HepG2 (cell line): ENCODE data around the gene ATP1B2. TPM values are rescaled to one million over a fixed set of nuclear protein-coding genes. Genes with fewer than 3 reads are reported as not detected.

ENCODE experiments used
- CEBPB ChIP-seq: IDR thresholded peaks from 2 replicates; pipeline ENCODE4 v1.6.1; 2011; ENCODE audit warnings: low read depth, low read length, improper control_type of control experiment, borderline replicate concordance
- CENPX ChIP-seq: sonication (generic); formaldehyde crosslinking; IDR thresholded peaks from 2 replicates; pipeline ENCODE4 v1.9.0; 2021; ENCODE audit warnings: mild to moderate bottlenecking, missing genetic modification reagents, moderate library complexity
- EHMT2 ChIP-seq: fragments of 200-600 bp; sonication (generic); IDR thresholded peaks from 2 replicates; pipeline ENCODE4 v1.7.0; 2017; ENCODE audit warnings: antibody characterized with exemption, low read depth, low read length, borderline replicate concordance
- FOXA3 ChIP-seq: IDR thresholded peaks from 2 replicates; pipeline ENCODE4 v1.6.1; 2016; ENCODE audit warnings: missing genetic modification reagents, missing compliant biosample characterization
- PCBP2 ChIP-seq: fragments of 200-400 bp; formaldehyde crosslinking; optimal IDR thresholded peaks from 2 replicates; pipeline ENCODE3; 2018; ENCODE audit warnings: low read length, low read depth; ENCODE audit not compliant: poor library complexity, severe bottlenecking
- POLR2G ChIP-seq: fragments of 200-400 bp; formaldehyde crosslinking; IDR thresholded peaks from 2 replicates; pipeline ENCODE4 v1.6.1; 2018; ENCODE audit warnings: mild to moderate bottlenecking, low read depth, low read length, moderate library complexity
- SP4 ChIP-seq: sonication (generic); formaldehyde crosslinking; IDR thresholded peaks from 2 replicates; pipeline ENCODE4 v1.8.1; 2023; ENCODE audit warnings: mild to moderate bottlenecking, missing genetic modification reagents
- THYN1 ChIP-seq: sonication (generic); formaldehyde crosslinking; IDR thresholded peaks from 2 replicates; pipeline ENCODE4 v1.8.1; 2023; ENCODE audit warnings: low read depth, mild to moderate bottlenecking, moderate library complexity, missing genetic modification reagents, borderline replicate concordance
- WIZ ChIP-seq: sonication (generic); formaldehyde crosslinking; IDR thresholded peaks from 2 replicates; pipeline ENCODE4 v1.5.1; 2020; ENCODE audit warnings: mild to moderate bottlenecking, missing genetic modification reagents
- ZNF430 ChIP-seq: sonication (generic); formaldehyde crosslinking; IDR thresholded peaks from 2 replicates; pipeline ENCODE4 v1.9.0; 2021; ENCODE audit warnings: mild to moderate bottlenecking, missing genetic modification reagents
- ZNF550 ChIP-seq: sonication (generic); formaldehyde crosslinking; IDR thresholded peaks from 2 replicates; pipeline ENCODE4 v1.4.0; 2020; ENCODE audit warnings: mild to moderate bottlenecking, missing genetic modification reagents, borderline replicate concordance
- ZNF878 ChIP-seq: sonication (generic); formaldehyde crosslinking; IDR thresholded peaks from 2 replicates; pipeline ENCODE4 v1.8.1; 2023; ENCODE audit warnings: mild to moderate bottlenecking, missing genetic modification reagents, moderate library complexity
- polyA plus RNA-seq, 8 experiments: library from polyadenylated mRNA; depleted of rRNA in 3 of 8; stranded (reverse) in 7 of 8; unstranded in 1 of 8; fragments of >200 nt; fragmentation: Illumina TruSeq in 4 of 8; extraction: Trizol in 4 of 8; gene quantifications; 2 replicates each; pipeline versions ENCODE4 v1.2.1 to v1.2.3, GENCODE V29; 2011 to 2016; ENCODE audit warnings: low read depth in 4 of 8, missing spikeins in 1 of 8, mixed read lengths in 1 of 8; ENCODE audit not compliant: insufficient read depth in 1 of 8
- total RNA-seq, 5 experiments: library from RNA; depleted of rRNA; stranded (reverse); fragments of >200 nt; fragmentation: Illumina TruSeq; extraction: Trizol; gene quantifications; 2 replicates each; pipeline ENCODE4 v1.2.3, GENCODE V29; 2016; ENCODE audit warnings: low read depth in 1 of 5
- TF ChIP-seq, protein P1 (sequence below): IDR thresholded peaks from 2 replicates; pipeline ENCODE4 v1.6.1; 2016; ENCODE audit warnings: control low read depth
- TF ChIP-seq, protein P2 (sequence below): sonication (generic); formaldehyde crosslinking; IDR thresholded peaks from 2 replicates; pipeline ENCODE4 v1.8.1; 2022; ENCODE audit warnings: low read depth, mild to moderate bottlenecking, missing genetic modification reagents
- TF ChIP-seq, protein P3 (sequence below): sonication (generic); formaldehyde crosslinking; conservative IDR thresholded peaks from 2 replicates; pipeline ENCODE4 v1.4.0; 2020; ENCODE audit warnings: missing genetic modification reagents
- TF ChIP-seq, protein P4 (sequence below): sonication (generic); formaldehyde crosslinking; IDR thresholded peaks from 2 replicates; pipeline ENCODE4 v1.5.0; 2020; ENCODE audit warnings: missing genetic modification reagents
- TF ChIP-seq, protein P5 (sequence below): IDR thresholded peaks from 2 replicates; pipeline ENCODE4 v1.6.1; 2016
- TF ChIP-seq, protein P6 (sequence below): sonication (generic); formaldehyde crosslinking; IDR thresholded peaks from 2 replicates; pipeline ENCODE4 v1.8.1; 2023; ENCODE audit warnings: mild to moderate bottlenecking, moderate library complexity, missing genetic modification reagents
- TF ChIP-seq, protein P7 (sequence below): sonication (generic); formaldehyde crosslinking; IDR thresholded peaks from 2 replicates; pipeline ENCODE4 v1.5.0; 2020; ENCODE audit warnings: missing genetic modification reagents, mild to moderate bottlenecking, borderline replicate concordance

ATP1B2 gene
- total and polyA plus RNA-seq, 2 of the 13 experiments (the other 11 are each of a cell fraction or from before 2014, with no cell fraction given) = not detected

DNA sequence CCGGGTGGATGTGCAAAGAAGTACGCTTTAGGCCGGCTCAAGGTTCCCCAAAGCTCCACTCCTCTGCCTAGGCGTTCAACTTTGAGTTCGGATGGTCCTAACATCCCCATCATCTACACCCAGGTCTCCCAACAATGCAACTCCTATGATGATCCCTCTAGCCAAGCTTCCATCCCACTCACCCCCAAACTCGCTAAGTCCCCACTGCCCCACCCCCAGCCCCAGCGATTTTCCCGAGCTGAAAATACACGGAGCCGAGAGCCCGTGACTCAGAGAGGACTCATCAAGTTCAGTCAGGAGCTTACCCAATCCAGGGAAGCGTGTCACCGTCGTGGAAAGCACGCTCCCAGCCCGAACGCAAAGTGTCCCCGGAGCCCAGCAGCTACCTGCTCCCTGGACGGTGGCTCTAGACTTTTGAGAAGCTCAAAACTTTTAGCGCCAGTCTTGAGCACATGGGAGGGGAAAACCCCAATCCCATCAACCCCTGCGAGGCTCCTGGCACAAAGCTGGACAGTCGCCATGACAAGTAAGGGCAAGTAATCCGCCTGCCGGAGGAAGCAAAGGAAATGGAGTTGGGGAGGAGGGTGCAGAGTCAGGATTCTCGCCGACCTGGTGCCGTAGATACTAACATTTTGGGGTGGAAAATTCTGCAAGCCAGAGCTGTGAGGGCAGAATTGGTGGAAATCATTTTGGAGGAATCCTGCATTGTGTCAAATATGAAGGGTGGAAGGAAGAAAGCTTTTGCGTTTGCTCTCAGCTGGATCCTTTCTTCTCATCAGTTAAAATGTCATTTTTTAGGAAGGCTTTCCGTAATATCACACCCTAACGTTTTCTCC is 36.6 kb downstream of the ATP1B2 start, which contains the start of gene TP53 (continued):
- TF ChIP-seq ZNF878 (CRISPR knock-in tag) (peak; percentile 63; the same call in 1 of the 2 replicates), CENPX (no peak), EHMT2 (no peak), SP4 (no peak), POLR2G (peak; percentile 96), FOXA3 (CRISPR knock-in tag) (no peak), ZNF430 (CRISPR knock-in tag) (peak; percentile 31; the same call in 1 of the 2 replicates), WIZ (CRISPR knock-in tag) (no peak), ZNF550 (CRISPR knock-in tag) (no peak), CEBPB (no peak), PCBP2 (no peak), THYN1 (CRISPR knock-in tag) (no peak)
- TF ChIP-seq, protein P1, sequence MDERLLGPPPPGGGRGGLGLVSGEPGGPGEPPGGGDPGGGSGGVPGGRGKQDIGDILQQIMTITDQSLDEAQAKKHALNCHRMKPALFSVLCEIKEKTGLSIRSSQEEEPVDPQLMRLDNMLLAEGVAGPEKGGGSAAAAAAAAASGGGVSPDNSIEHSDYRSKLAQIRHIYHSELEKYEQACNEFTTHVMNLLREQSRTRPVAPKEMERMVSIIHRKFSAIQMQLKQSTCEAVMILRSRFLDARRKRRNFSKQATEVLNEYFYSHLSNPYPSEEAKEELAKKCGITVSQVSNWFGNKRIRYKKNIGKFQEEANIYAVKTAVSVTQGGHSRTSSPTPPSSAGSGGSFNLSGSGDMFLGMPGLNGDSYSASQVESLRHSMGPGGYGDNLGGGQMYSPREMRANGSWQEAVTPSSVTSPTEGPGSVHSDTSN (CRISPR knock-in tag) = no peak
- TF ChIP-seq, protein P2, sequence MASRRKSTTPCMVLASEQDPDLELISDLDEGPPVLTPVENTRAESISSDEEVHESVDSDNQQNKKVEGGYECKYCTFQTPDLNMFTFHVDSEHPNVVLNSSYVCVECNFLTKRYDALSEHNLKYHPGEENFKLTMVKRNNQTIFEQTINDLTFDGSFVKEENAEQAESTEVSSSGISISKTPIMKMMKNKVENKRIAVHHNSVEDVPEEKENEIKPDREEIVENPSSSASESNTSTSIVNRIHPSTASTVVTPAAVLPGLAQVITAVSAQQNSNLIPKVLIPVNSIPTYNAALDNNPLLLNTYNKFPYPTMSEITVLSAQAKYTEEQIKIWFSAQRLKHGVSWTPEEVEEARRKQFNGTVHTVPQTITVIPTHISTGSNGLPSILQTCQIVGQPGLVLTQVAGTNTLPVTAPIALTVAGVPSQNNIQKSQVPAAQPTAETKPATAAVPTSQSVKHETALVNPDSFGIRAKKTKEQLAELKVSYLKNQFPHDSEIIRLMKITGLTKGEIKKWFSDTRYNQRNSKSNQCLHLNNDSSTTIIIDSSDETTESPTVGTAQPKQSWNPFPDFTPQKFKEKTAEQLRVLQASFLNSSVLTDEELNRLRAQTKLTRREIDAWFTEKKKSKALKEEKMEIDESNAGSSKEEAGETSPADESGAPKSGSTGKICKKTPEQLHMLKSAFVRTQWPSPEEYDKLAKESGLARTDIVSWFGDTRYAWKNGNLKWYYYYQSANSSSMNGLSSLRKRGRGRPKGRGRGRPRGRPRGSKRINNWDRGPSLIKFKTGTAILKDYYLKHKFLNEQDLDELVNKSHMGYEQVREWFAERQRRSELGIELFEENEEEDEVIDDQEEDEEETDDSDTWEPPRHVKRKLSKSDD (CRISPR knock-in tag) = peak; percentile 85
- TF ChIP-seq, protein P3, sequence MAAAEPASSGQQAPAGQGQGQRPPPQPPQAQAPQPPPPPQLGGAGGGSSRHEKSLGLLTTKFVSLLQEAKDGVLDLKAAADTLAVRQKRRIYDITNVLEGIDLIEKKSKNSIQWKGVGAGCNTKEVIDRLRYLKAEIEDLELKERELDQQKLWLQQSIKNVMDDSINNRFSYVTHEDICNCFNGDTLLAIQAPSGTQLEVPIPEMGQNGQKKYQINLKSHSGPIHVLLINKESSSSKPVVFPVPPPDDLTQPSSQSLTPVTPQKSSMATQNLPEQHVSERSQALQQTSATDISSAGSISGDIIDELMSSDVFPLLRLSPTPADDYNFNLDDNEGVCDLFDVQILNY (CRISPR knock-in tag) = no peak
- TF ChIP-seq, protein P4, sequence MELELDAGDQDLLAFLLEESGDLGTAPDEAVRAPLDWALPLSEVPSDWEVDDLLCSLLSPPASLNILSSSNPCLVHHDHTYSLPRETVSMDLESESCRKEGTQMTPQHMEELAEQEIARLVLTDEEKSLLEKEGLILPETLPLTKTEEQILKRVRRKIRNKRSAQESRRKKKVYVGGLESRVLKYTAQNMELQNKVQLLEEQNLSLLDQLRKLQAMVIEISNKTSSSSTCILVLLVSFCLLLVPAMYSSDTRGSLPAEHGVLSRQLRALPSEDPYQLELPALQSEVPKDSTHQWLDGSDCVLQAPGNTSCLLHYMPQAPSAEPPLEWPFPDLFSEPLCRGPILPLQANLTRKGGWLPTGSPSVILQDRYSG (CRISPR knock-in tag) = peak; percentile 75; the same call in 1 of the 2 replicates
- TF ChIP-seq, protein P5, sequence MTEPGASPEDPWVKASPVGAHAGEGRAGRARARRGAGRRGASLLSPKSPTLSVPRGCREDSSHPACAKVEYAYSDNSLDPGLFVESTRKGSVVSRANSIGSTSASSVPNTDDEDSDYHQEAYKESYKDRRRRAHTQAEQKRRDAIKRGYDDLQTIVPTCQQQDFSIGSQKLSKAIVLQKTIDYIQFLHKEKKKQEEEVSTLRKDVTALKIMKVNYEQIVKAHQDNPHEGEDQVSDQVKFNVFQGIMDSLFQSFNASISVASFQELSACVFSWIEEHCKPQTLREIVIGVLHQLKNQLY = no peak
- TF ChIP-seq, protein P6, sequence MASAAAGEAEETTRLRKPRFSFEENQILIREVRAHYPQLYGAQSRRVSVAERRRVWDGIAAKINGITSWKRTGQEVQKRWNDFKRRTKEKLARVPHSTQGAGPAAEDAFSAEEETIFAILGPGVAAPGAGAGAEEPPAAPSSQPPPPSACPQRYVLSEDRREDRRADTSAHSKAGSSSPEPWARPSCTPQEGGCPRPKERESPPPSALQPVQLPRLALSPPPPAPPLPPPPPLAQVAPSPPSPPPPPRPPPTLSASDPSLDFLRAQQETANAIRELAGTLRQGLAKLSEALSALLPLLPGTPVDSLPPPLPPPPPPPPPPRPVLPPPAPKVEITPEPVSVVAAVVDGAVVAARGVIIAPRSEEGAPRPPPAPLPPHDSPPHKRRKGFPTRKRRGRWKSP (CRISPR knock-in tag) = peak; percentile 73
- TF ChIP-seq, protein P7, sequence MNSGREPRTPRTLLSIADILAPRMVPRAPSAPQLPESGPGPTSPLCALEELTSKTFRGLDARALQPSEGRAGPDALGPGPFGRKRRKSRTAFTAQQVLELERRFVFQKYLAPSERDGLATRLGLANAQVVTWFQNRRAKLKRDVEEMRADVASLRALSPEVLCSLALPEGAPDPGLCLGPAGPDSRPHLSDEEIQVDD (CRISPR knock-in tag) = no peak
